NCI-H2227 (cell line): ENCODE data around the gene SLC4A1AP.

Experiments
- DNase-seq: peaks from one replicate; lab custom pipeline; 2025; ENCODE audit not compliant: unreplicated experiment; lab: John Stamatoyannopoulos, UW

The SLC4A1AP gene

DNA sequence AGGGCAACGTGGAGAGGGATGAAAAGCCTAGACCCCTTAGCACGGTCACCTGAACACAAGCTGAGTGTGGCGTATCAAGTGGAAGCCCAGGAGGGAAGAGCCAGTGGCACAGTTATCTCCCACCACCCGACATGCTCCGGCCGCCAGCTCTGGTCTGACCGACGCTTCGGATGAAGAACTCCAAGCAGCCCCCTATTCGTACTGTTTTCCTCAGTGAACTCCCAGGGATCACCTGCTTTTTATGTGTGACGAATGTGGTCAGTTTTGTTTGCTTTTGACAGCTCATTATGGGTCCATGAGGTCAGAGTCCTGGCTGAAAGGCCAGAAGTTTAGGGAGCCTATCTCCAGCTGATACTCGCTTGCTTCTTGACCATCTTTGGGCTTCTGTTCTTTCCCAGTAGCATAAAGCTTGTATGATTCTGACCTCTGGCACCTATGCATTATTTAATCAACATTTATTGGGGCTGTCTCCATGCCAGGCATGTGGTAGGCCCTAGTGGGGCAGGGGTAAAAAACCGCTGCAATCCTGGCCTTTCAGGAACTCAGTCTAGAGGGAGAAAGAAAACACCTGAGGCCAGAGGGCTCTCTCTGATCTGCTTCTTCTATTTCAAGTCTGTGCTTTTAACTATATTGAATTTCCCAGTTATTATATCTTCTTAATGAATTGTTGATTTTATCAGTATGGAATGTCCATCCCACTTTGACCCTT, 74.8 kb downstream of the SLC4A1AP start:
- no peak for DNase-seq

- DNase-seq = no peak
Observed at GRCh38 chr2:27739058-27739373, 75.3 kb downstream of the SLC4A1AP start.

- DNase-seq = no peak
Observed at GRCh38 chr2:27741673-27742072, 78.0 kb downstream of the SLC4A1AP start.

DNA sequence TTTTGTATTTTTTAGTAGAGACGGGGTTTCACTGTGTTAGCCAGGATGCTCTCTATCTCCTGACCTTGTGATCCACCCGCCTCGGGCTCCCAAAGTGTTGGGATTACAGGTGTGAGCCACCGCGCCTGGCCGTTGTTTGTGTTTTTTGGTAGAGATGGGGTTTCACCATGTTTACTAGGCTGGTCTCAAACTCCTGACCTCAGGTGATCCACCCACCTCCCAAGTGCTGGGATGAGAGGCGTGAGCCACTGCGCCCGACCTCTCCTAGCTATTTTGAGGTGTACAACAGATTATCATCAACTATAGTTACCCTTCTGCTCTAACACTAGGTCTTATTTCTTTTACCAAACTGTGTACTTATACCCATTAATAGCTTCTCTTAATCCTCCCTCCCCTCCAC, 78.9 kb downstream of the SLC4A1AP start:
- DNase-seq = no peak
